SKM-1 treated with dmso at 0.1 percent for 144 hours (cell line): Measurements from ENCODE around the gene SLC22A15.
A peak's percentile ranks its signal among the peaks of the same experiment; 100 is the strongest.
"Not testable (repeated sequence)": the region's sequence is repeated elsewhere in the genome, so short reads cannot be mapped to it uniquely, and the experiment has no call there.

ENCODE experiments used
- DNase-seq: peaks from one replicate; lab custom pipeline; 2025; ENCODE audit not compliant: unreplicated experiment; lab: John Stamatoyannopoulos, UW

SLC22A15 gene

DNA sequence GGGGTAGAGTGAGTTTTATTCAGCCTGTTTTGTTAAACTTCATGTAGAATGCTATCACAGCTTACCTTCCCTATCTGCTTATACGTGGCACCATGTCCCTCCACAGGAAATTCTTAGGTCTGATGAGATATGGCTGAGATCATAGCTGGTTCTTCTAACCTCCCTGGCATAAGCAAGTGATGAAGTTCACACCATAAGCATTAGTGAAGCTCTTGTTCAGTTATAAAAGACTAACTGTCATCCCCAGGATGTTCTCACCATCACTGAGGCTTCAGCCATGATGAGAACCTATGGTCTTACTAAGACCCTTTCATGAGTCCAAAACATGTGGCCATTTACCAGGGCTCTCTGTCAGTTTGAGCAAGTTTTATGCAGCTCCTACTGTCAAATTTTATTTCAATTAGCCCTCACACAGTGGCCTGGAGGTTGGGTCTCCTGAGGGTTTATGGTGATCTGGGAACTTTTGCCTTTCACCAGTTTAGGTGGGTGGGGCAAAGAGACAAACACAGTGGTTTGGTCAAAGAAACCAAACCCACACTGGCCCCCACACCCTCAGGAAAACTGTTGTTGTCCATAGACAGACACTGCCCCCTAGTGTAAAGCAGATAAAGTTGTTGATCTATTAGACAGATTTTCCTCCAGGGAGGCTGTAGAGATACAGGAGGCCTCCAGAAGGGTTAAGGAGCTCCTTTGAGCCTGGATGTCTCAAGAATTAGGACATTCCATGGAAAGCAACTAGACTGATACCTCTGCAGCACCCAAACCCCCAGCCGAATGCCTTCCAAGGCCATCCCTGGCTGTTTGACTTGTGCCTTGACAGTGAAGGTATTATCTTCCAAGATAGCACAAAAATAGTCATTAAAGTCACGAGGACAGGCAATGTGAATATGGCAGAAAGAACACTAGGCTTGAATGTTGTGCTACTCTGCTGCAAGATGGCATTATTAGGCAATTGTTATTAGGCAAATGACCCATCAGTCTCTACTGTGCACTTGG, 5.0 kb downstream of the SLC22A15 start:
- DNase-seq: peak; percentile 41

DNA sequence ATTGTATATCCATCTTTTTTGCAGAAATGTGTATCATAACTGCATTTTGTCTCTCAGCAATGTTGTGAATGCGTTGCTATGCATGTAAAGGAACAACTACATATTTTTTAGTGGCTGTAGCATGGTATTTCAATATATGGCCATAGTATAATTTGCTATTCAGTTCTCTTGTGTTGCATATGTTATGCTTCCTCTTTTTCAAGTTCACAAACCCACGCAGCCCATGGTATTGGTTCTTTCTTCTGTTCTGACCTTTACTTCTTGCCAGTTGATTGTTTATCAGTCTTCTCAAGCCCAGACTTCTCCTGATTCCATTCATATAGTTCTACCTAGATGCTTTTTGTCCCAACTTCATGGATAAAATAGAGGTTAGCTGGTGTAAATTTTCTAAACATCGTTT, 6.1 kb downstream of the SLC22A15 start:
- DNase-seq: peak; percentile 46

DNA sequence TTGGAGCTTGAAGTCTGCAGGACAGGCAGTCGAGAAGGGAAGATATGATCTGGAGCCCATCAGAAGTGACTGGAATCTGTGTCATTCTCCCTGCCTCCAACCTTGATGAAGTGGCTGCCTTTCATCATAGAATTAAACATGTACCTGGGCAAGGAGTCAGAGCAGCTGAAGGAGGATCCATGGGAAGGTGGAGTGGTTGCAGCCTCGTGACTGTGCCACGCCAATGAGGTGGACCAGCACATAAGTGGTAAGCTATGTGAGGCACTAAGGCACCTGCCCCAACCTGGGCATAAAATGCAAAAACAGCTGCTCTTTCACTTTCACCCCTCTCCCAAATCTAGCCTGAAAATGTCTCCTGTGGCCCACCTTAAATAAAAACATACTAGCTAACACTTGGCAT, 7.3 kb downstream of the SLC22A15 start:
- no peak for DNase-seq

DNA sequence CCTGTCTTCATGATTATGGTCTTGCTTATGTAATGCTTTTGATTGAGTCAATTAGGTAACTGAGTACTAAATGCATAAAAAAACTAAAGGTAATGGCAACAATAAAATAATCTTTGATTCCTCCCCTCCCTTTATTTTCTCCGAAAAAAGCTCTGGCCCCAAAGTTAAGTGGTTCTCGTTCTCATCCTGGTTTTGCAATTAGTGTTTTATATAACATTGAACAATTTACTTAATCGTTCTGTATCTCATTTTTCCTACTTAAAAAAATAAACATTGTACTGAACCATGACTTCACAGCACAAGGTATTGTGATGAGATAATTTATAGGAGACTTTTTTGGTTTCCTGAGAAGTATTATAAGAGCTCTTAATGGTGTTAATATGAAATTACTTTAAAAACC, 11.3 kb downstream of the SLC22A15 start:
- DNase-seq: no peak

DNA sequence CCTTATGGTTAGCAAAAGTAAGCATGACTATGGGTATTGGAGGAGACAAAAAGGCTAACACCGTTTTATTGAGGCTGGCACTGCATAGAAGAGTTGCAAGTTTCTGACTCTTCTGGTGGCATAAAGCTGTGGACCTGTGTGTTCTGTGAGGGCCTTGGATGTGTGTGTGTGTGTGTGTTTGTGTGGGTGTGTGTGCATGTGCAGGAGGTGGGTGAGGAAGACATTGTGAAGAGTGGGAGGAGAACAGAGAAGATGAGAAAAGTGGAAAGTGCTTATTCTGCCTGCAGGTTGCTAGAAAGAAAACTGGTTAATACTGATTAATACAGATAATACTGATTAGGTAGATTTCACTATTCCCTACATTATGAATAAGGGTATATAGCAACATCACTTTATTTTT, 12.6 kb downstream of the SLC22A15 start:
- DNase-seq: no peak

DNA sequence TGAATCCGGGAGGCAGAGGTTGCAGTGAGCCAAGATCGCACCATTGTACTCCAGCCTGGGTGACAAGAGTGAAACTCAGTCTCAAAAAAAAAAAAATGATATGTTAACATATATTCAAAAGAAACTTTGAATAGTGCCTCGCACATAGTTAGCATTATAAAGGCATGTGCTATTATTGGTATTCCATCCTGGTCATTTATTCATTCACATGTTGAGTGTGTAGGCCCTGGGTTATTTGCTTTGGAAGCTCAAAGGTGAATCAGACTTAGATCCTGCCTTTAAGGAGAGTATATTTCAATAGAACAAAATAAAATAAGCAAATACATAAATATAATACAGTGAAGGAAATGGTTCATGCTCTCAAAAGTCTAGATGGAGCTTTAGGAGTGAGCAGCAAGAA, 13.4 kb downstream of the SLC22A15 start:
- no peak for DNase-seq

DNA sequence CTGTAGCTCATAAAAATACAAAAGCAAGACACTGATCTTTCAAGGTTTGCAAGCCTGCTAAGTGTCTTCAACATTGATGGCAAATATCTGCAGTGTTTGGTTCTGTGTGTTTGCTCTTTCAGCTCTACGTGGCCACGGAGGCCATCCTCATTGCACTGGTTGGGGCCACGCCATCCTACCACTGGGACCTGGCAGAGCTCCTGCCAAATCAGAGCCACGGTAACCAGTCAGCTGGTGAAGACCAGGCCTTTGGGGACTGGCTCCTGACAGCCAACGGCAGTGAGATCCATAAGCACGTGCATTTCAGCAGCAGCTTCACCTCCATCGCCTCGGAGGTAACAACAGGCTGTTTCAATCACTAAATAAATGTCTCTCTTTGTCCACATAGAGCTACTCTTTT, 15.6 kb downstream of the SLC22A15 start:
- no peak for DNase-seq

DNA sequence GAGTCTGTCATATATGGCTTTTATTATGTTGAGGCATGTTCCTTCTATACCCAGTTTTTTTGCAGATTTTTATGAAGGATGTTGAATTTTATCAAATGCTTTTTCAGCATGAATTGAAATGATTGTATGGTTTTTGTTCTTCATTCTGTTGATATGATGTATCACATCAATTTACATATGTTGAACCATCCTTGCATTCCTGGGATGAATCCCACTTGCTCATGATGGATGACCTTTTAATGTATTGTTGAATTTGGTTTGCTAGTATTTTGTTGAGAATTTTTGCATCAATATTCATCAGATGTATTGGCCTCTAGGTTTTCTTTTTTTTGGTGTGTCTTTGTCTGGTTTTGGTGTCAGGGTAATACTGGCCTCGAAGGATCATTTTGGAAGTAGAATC, 21.6 kb downstream of the SLC22A15 start:
- DNase-seq: not testable (repeated sequence)

DNA sequence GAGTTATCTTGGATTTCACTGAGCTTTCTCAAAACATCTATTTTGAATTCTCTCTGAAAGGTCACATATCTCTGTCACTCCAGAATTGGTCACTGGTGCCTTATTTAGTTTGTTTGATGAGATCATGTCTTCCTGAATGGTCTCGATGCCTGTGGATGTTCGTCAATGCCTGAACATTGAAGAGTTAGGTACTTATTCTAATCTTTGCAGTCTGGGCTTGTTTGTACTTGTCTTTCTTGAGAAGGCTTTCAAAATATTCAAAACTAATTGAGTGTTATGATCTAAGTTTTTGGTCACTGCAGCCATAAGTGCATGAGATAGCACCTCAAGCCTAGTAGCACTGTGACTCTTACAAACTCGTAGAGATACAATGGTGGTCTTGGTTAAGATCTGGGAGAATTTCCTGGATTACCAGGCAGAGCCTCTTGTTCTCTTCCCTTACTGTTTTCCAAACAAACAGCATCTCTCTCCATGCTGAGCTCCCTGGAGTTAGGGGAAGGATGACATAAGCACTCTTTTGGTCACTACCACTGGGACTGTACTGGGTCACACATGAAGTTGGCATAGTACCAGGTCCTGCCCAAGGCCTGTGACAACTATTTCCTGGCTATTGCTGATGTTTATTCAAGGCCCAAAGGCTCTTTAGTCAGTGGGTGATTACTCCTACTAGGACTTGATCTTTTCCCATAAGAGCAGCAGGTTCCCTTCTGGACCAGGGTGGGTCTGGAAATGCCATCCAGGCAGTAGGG, 25.6 kb downstream of the SLC22A15 start:
- no peak for DNase-seq

DNA sequence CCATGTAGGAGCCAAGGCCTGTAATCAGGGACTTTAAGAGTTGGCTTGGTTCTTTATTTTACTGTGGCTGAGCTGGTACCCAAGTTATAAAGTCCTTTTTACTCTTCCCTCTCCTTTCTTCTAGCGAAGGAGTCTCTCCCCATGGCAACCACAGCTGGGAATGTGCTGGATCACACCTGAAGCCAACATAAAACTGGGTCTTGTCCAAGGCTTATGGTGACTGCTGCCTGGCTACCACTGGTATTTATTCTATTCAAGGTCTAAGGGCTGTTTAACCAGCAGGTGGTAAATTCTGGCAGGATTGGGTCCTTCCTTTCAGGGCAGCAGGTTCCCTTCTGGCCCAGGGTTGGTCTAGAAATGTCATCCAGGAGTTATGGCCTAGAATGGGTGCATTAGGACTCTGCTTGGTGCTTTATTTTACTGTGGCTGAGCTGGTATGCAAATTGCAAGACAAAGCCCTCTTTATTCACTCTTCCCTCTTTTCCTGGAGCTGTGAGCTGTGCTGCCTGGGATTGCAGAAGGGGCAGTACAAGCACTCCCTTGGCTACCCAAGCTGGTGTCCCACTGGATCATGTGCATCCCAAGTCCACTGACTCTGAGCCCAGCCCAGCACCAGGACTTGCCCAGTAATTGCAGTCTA, 26.6 kb downstream of the SLC22A15 start:
- DNase-seq: no peak

DNA sequence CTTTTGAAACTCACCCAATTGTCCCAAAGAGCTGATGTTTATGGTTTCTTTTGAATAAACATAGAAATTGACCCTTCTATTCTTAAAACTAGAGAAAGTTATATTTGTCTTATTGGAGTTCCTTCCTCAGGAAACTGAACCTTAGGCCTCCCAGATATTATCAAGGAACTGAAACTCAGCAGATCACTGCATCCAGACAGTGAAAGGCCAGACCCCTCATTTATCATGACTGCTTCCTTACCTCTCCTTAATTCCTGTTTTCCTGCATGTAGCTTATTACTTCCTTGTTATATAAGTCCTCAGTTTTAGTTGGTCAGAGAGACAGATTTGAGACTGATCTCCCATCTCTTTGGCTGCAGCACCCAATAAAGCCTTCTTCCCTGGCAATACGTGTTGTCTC, 27.5 kb downstream of the SLC22A15 start:
- DNase-seq: no peak

DNA sequence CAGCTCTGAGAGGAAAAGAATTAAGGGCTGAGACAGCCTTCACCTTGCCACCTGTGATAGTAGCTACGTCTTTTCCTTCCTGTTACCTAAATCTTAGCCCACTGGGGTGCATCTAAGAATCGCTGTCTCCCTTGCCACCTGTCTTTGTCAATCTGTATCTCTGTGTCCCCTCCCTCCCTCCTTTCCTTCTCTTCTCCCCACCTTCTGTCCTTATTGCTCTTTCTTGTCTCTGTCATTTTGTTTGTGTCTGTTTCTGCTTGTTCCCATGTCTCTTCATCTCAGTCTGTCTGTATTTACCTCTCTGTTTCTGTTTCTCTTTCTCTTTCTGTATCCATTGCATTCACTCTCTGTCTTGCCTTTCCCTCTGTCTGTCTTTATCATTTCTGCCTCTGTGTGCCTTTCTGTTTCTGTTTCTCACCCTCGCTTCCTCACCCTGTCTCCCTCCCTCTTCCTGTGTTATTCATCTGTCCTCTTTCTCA, 30.2 kb downstream of the SLC22A15 start:
- DNase-seq: no peak

DNA sequence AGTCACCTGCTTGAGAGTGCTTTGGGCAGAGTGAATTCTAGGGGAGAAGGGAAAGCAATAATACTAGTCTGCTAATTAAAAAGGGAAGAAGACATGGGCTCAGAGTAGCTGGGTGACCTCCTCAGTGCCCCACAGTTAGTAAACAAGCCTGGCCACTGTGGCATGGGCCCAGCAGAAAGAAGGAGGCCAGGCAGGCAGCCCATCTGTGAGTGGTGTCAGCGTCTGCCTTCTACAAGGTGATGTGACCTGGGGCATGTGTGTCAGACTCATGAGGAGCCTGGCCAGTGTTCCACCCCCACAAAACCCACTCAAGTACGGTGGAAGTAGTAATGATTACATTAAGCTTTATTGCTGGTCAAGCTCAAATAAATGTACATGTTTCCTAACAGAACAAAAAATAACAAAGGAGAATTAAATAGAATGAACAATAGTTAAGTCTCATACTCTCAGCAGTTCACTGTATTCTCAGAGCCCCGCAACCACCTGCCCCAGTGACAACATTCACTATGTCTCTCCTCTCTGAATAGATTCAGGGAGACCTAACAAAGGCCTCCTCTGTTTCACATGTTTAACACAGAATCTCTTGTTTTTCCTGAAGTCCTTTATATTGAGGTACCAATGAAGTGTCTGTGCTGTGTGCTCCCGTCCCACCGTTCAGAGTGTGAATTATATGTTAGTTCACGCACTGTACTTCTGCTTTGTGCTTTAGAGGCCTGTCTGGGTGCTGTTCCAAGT, 32.5 kb downstream of the SLC22A15 start:
- DNase-seq: no peak

DNA sequence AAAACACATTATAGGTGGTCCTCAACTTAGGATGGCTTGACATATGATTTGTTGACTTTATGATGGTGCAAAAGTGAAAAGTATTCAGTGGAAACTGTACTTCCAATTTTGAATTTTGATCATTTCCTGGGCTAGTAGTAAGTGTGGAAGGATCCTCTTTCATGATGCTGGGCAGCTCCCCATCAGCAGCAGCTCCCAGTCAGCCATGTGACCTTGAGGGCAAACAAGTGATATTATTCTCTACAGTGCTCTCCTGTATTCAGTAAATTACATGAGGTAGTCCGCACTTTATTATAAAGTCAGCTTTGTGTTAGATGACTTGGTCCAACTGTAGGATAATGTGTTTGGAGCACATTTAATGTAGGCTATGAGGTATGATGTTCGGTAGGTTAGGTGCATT, 36.4 kb downstream of the SLC22A15 start:
- no peak for DNase-seq

DNA sequence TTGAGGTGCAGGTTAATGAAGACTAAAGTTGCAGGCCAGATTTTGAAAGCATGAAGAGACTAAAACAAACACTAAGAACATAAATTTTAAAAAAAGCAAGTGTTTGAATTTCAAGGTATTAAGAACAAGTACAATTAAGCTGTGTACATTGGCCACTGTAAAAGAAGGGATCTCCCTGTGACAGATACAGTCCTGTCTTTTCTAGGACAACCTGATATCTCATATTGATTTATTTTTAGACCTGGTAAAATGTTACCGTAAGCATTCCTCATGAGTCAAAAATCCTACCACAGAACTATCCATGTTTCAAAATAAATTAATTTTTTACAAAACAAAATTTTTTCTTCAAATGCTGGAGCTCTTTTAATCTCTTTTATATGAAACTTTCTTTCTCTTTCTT, 39.4 kb downstream of the SLC22A15 start:
- no peak for DNase-seq

DNA sequence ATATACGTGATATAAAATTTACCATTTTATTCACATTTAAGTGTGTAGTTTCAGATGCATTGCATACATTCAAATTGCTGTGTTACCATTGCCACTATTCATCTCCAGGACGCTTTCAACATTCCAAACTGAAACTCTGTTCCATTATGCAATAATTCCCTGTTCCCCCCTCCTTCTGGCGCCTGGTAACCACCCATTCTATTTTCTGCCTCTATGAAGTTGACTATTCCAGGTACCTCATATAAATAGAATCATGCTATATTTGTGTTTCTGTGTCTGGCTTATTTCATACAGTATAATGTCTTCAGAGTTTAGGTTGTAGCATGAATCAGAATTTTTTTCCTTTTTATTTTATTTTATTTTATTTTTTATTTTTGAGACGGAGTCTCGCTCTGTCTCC, 41.7 kb downstream of the SLC22A15 start:
- no peak for DNase-seq

DNA sequence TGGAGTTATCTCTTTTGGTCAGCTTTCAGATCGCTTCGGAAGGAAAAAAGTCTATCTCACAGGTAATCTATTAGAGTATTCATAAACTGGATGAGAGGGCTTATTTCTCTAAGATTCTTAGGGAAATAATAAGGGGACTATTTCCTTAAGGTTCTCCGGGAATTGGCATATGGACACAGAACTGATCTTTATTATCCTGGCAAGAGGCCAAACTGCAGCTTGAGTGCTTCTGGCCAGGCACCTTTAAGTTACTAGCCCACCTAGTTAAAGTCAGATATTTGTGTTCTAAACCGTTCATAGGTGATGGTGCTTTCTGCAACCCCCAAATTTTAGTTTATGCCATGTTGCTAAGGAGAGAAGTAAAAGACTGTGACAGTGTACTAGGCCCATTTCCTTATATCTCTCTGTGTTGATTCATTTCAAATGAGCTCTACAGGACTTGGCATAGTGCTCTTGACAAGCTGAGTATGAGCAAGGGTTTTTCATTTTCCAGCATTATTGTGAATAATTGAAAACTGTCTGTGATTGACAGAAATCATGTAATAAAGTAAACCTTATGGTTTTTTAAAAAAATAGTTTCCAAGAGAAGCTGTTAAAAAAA, 43.4 kb downstream of the SLC22A15 start:
- no peak for DNase-seq

DNA sequence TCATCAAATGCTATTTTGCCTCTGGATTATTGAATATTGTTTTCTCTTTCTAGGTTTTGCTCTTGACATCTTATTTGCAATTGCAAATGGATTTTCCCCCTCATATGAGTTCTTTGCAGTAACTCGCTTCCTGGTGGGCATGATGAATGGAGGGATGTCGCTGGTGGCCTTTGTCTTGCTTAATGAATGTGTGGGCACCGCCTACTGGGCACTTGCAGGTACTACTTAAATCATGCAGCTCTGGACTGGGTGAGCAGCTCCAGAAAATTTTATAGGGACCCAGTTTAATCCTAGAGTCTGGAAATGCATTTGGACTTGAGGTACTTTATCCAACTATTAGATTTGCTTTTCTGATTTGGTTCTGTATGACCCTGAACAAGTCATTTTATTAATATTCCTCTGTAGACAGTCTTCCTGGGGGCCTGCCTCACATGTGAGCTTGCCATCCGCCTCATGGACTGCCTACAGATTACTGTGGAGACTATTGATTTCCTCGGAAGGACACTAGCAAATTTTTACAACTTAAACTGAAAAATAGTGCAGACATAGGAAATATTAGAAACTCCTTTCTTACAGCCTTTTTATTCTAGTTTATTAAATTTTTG, 44.5 kb downstream of the SLC22A15 start:
- peak; percentile 51 for DNase-seq

DNA sequence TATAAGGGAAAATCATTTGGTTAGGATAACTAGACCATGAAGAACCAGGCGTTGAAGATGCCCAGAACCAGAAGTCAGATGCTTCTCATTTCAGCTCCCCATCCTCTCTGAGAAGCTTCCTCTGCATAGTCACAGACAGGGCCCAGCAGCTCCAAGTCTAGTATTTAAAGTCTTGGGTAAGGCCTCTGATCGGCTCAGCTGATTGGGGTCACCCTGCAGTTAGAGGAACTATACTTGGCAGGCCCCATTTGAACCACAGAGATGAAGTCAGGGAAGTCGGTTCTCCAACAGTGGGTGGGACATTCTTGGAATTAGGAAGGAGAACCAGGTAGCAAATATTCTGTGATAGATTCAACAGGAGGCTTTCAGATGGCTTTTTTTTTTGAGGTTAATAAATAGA, 48.3 kb downstream of the SLC22A15 start:
- DNase-seq: no peak

DNA sequence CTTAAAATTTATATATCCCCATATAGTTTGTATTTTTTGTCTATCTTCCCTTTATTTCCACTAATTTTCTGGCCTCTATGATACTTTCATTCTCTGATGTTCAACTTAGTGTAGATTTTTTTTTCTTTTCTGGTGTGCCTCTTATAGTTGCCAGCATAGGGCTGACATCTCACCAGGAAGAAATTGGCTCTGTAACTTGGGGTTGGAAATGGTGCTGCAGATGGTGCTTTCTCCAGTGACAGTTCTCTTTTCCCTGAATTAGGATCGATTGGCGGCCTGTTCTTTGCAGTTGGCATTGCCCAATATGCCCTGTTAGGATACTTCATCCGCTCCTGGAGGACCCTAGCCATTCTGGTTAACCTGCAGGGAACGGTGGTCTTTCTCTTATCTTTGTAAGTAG, 50.3 kb downstream of the SLC22A15 start:
- no peak for DNase-seq
